ENCODE results near the gene PTPRE. TPM values are rescaled to one million over a fixed set of nuclear protein-coding genes. Genes with fewer than 3 reads are reported as not detected.
"Not testable (repeated sequence)": the region's sequence is repeated elsewhere in the genome, so short reads cannot be mapped to it uniquely, and the experiment has no call there.

The PTPRE gene
- total and polyA plus RNA-seq, 4 donors = 1.5 to 12.5 (median 3.7) TPM

DNA sequence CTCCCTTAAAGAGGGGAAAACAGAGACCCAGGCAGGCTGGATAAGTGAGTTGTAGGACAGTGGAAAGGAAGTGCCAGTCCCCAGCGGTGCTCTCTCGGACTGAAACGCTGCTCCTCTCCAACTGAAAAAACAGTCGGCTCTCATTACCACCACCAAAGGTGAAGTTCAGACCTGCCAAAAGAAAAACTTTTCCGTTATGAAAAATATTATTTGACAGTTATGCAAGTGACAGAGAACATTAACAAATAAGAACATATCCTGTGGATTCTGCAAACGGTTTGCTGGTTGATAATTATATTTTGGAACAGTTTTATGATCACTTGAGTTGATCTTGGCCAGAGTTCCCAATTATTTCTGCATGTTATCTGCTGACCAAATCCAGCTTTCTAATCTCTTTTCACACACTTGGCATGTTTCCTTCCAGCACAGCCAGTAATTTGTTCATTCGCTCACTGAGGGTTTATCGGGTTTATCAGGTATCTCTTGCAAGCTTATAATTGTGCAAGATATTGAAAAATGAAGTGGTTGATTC is 82.6 kb downstream of the PTPRE start:
- Histone ChIP-seq H3K27ac (ENCODE audit: low read depth in 1 of 2, low read length in 2 of 2) (no peak overlapping the region), H3K36me3 (ENCODE audit: control insufficient read depth in 4 of 4, insufficient read depth in 3 of 4, low read depth in 1 of 4, low read length in 3 of 4) (no peaks in the 10 kb centered on the region), H3K27me3 (ENCODE audit: control insufficient read depth in 4 of 4, insufficient read depth in 4 of 4, low read length in 3 of 4) (no peaks in the 10 kb centered on the region), H3K9me3 (ENCODE audit: control insufficient read depth in 4 of 4, low read length in 3 of 4) (no peaks in the 10 kb centered on the region), H3K9ac (ENCODE audit: low read depth in 1 of 2, low read length in 2 of 2) (no peak overlapping the region), H3K4me1 (ENCODE audit: control insufficient read depth in 4 of 4, insufficient read depth in 4 of 4, low read length in 3 of 4) (peaks cover 2 to 6% (median 3%) of the 10 kb centered on the region in 4 donors), H3K4me3 (ENCODE audit: low read depth in 1 of 3, low read length in 3 of 3) (no peak overlapping the region)
- no peak for DNase-seq (ENCODE audit: low spot score)
- no peak for TF ChIP-seq RAD21 (IDR thresholded peaks at IDR 0.05)
- peak in 1 of 2 donors; percentile 43 for TF ChIP-seq RXRA (IDR thresholded peaks at IDR 0.05)
- TF ChIP-seq HNF4A (conservative IDR thresholded peaks at IDR 0.05) = peak in 1 of 2 donors; percentile 14
- 18% methylated on average over 8 of the region's 8 CpGs for WGBS

DNA sequence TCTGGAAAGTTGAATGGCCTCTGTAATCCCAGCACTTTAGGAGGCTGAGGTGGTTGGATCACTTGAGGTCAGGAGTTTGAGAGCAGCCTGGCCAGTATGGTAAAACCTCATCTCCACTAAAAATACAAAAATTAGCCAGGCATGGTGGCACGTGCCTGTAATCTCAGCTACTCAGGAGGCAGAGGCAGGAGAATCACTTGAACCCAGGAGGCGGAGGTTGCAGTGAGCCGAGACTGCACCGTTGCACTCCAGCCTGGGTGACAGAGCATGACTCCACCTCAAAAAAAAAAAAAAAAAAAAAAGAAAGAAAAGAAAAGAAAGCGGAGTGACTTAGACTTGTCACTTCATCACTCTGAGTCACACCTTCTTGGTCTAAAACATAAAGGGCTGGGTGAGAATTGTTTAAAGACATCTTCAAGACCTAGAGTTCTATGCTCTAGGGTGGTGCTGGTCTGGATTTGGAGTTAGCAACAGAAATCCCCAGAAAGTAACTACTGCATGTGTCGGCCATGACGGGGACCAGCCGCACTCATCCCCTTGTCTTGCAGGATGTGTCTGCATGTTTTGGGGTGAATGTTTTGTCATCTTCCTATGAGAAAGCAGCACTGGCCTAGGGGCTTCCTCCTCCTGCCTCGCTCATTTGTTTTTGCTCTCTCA is 83.4 kb downstream of the PTPRE start:
- not testable (repeated sequence) for DNase-seq (ENCODE audit: low spot score); H3K27ac ChIP-seq (ENCODE audit: low read depth in 1 of 2, low read length in 2 of 2); H3K4me3 ChIP-seq (ENCODE audit: low read depth in 1 of 3, low read length in 3 of 3); H3K9me3 ChIP-seq (ENCODE audit: control insufficient read depth in 4 of 4, low read length in 3 of 4); H3K27me3 ChIP-seq (ENCODE audit: control insufficient read depth in 4 of 4, insufficient read depth in 4 of 4, low read length in 3 of 4); H3K4me1 ChIP-seq (ENCODE audit: control insufficient read depth in 4 of 4, insufficient read depth in 4 of 4, low read length in 3 of 4); H3K9ac ChIP-seq (ENCODE audit: low read depth in 1 of 2, low read length in 2 of 2); H3K36me3 ChIP-seq (ENCODE audit: control insufficient read depth in 4 of 4, insufficient read depth in 3 of 4, low read depth in 1 of 4, low read length in 3 of 4)
- 71% methylated on average over 9 of the region's 9 CpGs for WGBS

DNA sequence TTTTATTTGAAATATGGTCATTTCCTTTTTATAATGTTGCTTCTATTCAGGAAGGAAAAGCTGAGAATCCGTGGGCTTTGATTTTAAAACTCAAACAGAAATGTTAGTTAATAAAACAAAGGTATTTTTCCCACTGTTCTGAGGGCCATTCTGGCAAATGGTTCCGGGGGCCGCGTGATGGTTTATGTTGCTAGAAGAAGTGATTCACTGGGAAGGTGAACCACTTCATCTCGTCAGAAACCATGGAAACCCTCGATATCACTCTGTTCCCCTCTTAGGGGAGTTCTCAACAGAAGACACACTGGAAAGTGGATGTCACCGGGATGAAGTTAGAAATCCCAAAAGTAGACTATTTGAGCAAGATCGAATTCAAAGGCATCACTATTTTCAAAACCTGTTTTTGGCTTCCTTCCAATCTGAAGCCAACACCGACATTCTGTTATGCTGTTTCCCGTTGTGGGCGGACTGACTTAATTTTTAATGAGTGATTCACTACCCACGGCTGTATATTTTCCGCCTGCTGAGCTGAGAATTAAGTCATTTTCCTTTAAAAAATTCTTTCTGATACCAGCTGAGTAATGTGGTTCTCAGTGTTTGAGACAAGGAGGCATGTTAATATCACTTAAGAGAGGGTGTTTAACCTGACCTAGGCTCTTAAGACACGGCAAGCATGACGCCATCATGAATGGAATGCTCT is 84.1 kb downstream of the PTPRE start:
- H3K27ac ChIP-seq (ENCODE audit: low read depth in 1 of 2, low read length in 2 of 2) = no peak overlapping the region
- H3K36me3 ChIP-seq (ENCODE audit: control insufficient read depth in 4 of 4, insufficient read depth in 3 of 4, low read depth in 1 of 4, low read length in 3 of 4) = no peaks in the 10 kb centered on the region
- H3K4me3 ChIP-seq (ENCODE audit: low read depth in 1 of 3, low read length in 3 of 3) = no peak overlapping the region
- no peak overlapping the region for H3K9ac ChIP-seq (ENCODE audit: low read depth in 1 of 2, low read length in 2 of 2)
- TF ChIP-seq RXRA (IDR thresholded peaks at IDR 0.05) = no peak
- no peak for TF ChIP-seq RAD21 (IDR thresholded peaks at IDR 0.05)
- no peak for TF ChIP-seq EGR1 (IDR thresholded peaks at IDR 0.05; ENCODE audit: low read depth in 2 of 2)
- TF ChIP-seq YY1 (IDR thresholded peaks at IDR 0.05) = no peak
- TF ChIP-seq SP1 (IDR thresholded peaks at IDR 0.05) = no peak
- TF ChIP-seq FOXA1 (IDR thresholded peaks at IDR 0.05) = no peak
- WGBS = 72% methylated on average over 15 of the region's 15 CpGs
- DNase-seq (ENCODE audit: low spot score) = no peak
- peaks cover 2 to 6% (median 3%) of the 10 kb centered on the region in 4 donors for H3K4me1 ChIP-seq (ENCODE audit: control insufficient read depth in 4 of 4, insufficient read depth in 4 of 4, low read length in 3 of 4)
- H3K27me3 ChIP-seq (ENCODE audit: control insufficient read depth in 4 of 4, insufficient read depth in 4 of 4, low read length in 3 of 4) = no peaks in the 10 kb centered on the region
- no peaks in the 10 kb centered on the region for H3K9me3 ChIP-seq (ENCODE audit: control insufficient read depth in 4 of 4, low read length in 3 of 4)

DNA sequence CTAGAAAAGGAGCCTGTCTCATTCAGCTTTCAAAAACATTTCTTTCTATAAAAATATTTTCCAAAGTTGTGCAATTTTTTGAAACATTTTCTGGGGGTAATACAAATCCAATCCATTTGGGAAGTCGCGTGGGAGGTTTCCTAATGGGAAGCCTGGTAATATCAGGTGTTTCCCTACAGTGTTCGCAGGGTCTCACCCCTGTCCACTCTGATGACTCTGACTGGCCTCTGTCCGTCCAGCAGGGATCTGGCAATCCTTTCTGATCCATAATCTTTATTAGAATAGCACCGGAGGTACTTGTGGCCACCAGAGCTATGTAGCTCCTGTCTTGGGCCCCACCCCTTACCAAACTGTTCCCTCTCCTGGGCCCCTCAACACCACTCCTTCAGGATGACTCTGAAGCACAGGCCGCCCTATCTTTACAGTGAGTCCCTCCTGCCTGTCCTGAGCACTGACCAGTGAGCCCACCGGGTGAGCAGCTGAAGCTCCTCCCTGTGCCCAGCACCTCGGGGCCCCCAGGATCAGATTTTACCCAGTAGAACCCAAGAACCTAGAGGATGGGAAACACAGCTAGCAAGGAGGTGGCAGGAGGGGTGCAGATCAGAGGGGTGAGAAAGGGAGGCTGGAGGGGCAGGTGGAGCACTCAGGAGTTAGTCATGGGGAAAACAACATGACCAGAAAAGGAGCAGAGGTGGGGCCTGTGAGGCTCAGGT is 84.8 kb downstream of the PTPRE start:
- WGBS = 85% methylated on average over 8 of the region's 8 CpGs
- H3K27ac ChIP-seq (ENCODE audit: low read depth in 1 of 2, low read length in 2 of 2) = peak overlapping the region in 1 of 2 donors; percentile 21
- no peak overlapping the region for H3K9ac ChIP-seq (ENCODE audit: low read depth in 1 of 2, low read length in 2 of 2)
- H3K27me3 ChIP-seq (ENCODE audit: control insufficient read depth in 4 of 4, insufficient read depth in 4 of 4, low read length in 3 of 4) = no peaks in the 10 kb centered on the region
- H3K4me1 ChIP-seq (ENCODE audit: control insufficient read depth in 4 of 4, insufficient read depth in 4 of 4, low read length in 3 of 4) = peaks cover 2 to 6% (median 3%) of the 10 kb centered on the region in 4 donors
- no peak for DNase-seq (ENCODE audit: low spot score)
- H3K4me3 ChIP-seq (ENCODE audit: low read depth in 1 of 3, low read length in 3 of 3) = no peak overlapping the region
- H3K36me3 ChIP-seq (ENCODE audit: control insufficient read depth in 4 of 4, insufficient read depth in 3 of 4, low read depth in 1 of 4, low read length in 3 of 4) = no peaks in the 10 kb centered on the region
- no peaks in the 10 kb centered on the region for H3K9me3 ChIP-seq (ENCODE audit: control insufficient read depth in 4 of 4, low read length in 3 of 4)
- TF ChIP-seq, protein P1, sequence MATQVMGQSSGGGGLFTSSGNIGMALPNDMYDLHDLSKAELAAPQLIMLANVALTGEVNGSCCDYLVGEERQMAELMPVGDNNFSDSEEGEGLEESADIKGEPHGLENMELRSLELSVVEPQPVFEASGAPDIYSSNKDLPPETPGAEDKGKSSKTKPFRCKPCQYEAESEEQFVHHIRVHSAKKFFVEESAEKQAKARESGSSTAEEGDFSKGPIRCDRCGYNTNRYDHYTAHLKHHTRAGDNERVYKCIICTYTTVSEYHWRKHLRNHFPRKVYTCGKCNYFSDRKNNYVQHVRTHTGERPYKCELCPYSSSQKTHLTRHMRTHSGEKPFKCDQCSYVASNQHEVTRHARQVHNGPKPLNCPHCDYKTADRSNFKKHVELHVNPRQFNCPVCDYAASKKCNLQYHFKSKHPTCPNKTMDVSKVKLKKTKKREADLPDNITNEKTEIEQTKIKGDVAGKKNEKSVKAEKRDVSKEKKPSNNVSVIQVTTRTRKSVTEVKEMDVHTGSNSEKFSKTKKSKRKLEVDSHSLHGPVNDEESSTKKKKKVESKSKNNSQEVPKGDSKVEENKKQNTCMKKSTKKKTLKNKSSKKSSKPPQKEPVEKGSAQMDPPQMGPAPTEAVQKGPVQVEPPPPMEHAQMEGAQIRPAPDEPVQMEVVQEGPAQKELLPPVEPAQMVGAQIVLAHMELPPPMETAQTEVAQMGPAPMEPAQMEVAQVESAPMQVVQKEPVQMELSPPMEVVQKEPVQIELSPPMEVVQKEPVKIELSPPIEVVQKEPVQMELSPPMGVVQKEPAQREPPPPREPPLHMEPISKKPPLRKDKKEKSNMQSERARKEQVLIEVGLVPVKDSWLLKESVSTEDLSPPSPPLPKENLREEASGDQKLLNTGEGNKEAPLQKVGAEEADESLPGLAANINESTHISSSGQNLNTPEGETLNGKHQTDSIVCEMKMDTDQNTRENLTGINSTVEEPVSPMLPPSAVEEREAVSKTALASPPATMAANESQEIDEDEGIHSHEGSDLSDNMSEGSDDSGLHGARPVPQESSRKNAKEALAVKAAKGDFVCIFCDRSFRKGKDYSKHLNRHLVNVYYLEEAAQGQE (IDR thresholded peaks at IDR 0.05) = no peak
- TF ChIP-seq SP1 (IDR thresholded peaks at IDR 0.05) = no peak
- TF ChIP-seq, protein P2, sequence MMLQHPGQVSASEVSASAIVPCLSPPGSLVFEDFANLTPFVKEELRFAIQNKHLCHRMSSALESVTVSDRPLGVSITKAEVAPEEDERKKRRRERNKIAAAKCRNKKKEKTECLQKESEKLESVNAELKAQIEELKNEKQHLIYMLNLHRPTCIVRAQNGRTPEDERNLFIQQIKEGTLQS (IDR thresholded peaks at IDR 0.05) = no peak
- TF ChIP-seq RXRA (IDR thresholded peaks at IDR 0.05) = no peak
- no peak for TF ChIP-seq YY1 (IDR thresholded peaks at IDR 0.05)
- no peak for TF ChIP-seq HNF4A (conservative IDR thresholded peaks at IDR 0.05)
- no peak for TF ChIP-seq RAD21 (IDR thresholded peaks at IDR 0.05)
- no peak for TF ChIP-seq NR2F2 (IDR thresholded peaks at IDR 0.05)
- TF ChIP-seq, protein P3, sequence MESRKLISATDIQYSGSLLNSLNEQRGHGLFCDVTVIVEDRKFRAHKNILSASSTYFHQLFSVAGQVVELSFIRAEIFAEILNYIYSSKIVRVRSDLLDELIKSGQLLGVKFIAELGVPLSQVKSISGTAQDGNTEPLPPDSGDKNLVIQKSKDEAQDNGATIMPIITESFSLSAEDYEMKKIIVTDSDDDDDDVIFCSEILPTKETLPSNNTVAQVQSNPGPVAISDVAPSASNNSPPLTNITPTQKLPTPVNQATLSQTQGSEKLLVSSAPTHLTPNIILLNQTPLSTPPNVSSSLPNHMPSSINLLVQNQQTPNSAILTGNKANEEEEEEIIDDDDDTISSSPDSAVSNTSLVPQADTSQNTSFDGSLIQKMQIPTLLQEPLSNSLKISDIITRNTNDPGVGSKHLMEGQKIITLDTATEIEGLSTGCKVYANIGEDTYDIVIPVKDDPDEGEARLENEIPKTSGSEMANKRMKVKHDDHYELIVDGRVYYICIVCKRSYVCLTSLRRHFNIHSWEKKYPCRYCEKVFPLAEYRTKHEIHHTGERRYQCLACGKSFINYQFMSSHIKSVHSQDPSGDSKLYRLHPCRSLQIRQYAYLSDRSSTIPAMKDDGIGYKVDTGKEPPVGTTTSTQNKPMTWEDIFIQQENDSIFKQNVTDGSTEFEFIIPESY (IDR thresholded peaks at IDR 0.05) = no peak
- no peak for TF ChIP-seq GABPA (IDR thresholded peaks at IDR 0.05 in 1 of 2, conservative IDR thresholded peaks at IDR 0.05 in 1 of 2)
- TF ChIP-seq, protein P4, sequence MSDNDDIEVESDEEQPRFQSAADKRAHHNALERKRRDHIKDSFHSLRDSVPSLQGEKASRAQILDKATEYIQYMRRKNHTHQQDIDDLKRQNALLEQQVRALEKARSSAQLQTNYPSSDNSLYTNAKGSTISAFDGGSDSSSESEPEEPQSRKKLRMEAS (IDR thresholded peaks at IDR 0.05) = no peak
- no peak for TF ChIP-seq FOXA1 (IDR thresholded peaks at IDR 0.05)
- no peak for TF ChIP-seq TAF1 (conservative IDR thresholded peaks at IDR 0.05)

Data from liver (tissue), 9 donors.